ENCODE measurements around the gene MPV17. TPM values are rescaled to one million over a fixed set of nuclear protein-coding genes. Genes with fewer than 3 reads are reported as not detected.
"Not testable (repeated sequence)": the region's sequence is repeated elsewhere in the genome, so short reads cannot be mapped to it uniquely, and the experiment has no call there.

Gene MPV17
- total and polyA plus RNA-seq, 2 donors = 46.2 to 89.2 TPM

- H3K4me3 ChIP-seq (ENCODE audit: low read depth, low read length) = no peak overlapping the region
- no peak overlapping the region for H3K27ac ChIP-seq (ENCODE audit: low read depth)
- 90% methylated on average over 8 of the region's 8 CpGs for WGBS
- H3K4me1 ChIP-seq (ENCODE audit: insufficient read depth) = no peaks in the 10 kb centered on the region
- H3K36me3 ChIP-seq (ENCODE audit: insufficient read depth) = no peaks in the 10 kb centered on the region
- DNase-seq (ENCODE audit: extremely low spot score) = no peak
These were observed 8.8 kb downstream of the MPV17 start for GRCh38 chr2:27313882-27314645.

- no peak overlapping the region for H3K4me3 ChIP-seq (ENCODE audit: low read depth, low read length)
- 98% methylated on average over 3 of the region's 3 CpGs for WGBS
- no peak for DNase-seq (ENCODE audit: extremely low spot score)
- H3K36me3 ChIP-seq (ENCODE audit: insufficient read depth) = no peaks in the 10 kb centered on the region
- no peak overlapping the region for H3K27ac ChIP-seq (ENCODE audit: low read depth)
- peaks cover 3% of the 10 kb centered on the region for H3K4me1 ChIP-seq (ENCODE audit: insufficient read depth)
These were observed 10.7 kb downstream of the MPV17 start for GRCh38 chr2:27312152-27312551.

GRCh38 chr2:27309651-27310050 lies 13.2 kb downstream of the MPV17 start:
- Histone ChIP-seq H3K27ac (ENCODE audit: low read depth) (no peak overlapping the region), H3K4me1 (ENCODE audit: insufficient read depth) (peaks cover 3% of the 10 kb centered on the region), H3K4me3 (ENCODE audit: low read depth, low read length) (no peak overlapping the region), H3K36me3 (ENCODE audit: insufficient read depth) (no peaks in the 10 kb centered on the region)
- no peak for DNase-seq (ENCODE audit: extremely low spot score)
- WGBS = 94% methylated on average over 6 of the region's 6 CpGs

- WGBS = 24% methylated on average over 25 of the region's 25 CpGs
- Histone ChIP-seq H3K4me3 (ENCODE audit: low read depth, low read length) (no peak within 1 kb of the TSS), H3K36me3 (ENCODE audit: insufficient read depth) (no peaks in the 10 kb centered on the region), H3K27ac (ENCODE audit: low read depth) (no peak within 1 kb of the TSS), H3K4me1 (ENCODE audit: insufficient read depth) (peaks cover 3% of the 10 kb centered on the region)
- DNase-seq (ENCODE audit: extremely low spot score) = no peak
These were observed 14.5 kb downstream of the MPV17 start, which contains the start of gene UCN for GRCh38 chr2:27308359-27308881. TSS of gene UCN (minus strand) at chr2:27308445. CDS start at chr2:27307895, 550 bp downstream.

- Histone ChIP-seq H3K4me3 (ENCODE audit: low read depth, low read length) (no peak overlapping the region), H3K4me1 (ENCODE audit: insufficient read depth) (peaks cover 3% of the 10 kb centered on the region), H3K27ac (ENCODE audit: low read depth) (no peak overlapping the region), H3K36me3 (ENCODE audit: insufficient read depth) (no peaks in the 10 kb centered on the region)
- WGBS = 6% methylated on average over 75 of the region's 75 CpGs
- DNase-seq (ENCODE audit: extremely low spot score) = no peak
These were observed 15.1 kb downstream of the MPV17 start for GRCh38 chr2:27307545-27308358.

- no peak for DNase-seq (ENCODE audit: extremely low spot score)
- 12% methylated on average over 14 of the region's 14 CpGs for WGBS
- Histone ChIP-seq H3K36me3 (ENCODE audit: insufficient read depth) (no peaks in the 10 kb centered on the region), H3K27ac (ENCODE audit: low read depth) (no peak overlapping the region), H3K4me3 (ENCODE audit: low read depth, low read length) (no peak overlapping the region), H3K4me1 (ENCODE audit: insufficient read depth) (peaks cover 3% of the 10 kb centered on the region)
These were observed 15.7 kb downstream of the MPV17 start for GRCh38 chr2:27307287-27307544.

- no peak for DNase-seq (ENCODE audit: extremely low spot score)
- WGBS = 3% methylated on average over 51 of the region's 51 CpGs
- no peak overlapping the region for H3K27ac ChIP-seq (ENCODE audit: low read depth)
- H3K4me1 ChIP-seq (ENCODE audit: insufficient read depth) = peaks cover 3% of the 10 kb centered on the region
- H3K4me3 ChIP-seq (ENCODE audit: low read depth, low read length) = no peak overlapping the region
- H3K36me3 ChIP-seq (ENCODE audit: insufficient read depth) = no peaks in the 10 kb centered on the region
These were observed 16.2 kb downstream of the MPV17 start for GRCh38 chr2:27306573-27307286.

- Histone ChIP-seq H3K4me3 (ENCODE audit: low read depth, low read length) (no peak overlapping the region), H3K4me1 (ENCODE audit: insufficient read depth) (peaks cover 3% of the 10 kb centered on the region), H3K27ac (ENCODE audit: low read depth) (no peak overlapping the region), H3K36me3 (ENCODE audit: insufficient read depth) (no peaks in the 10 kb centered on the region)
- WGBS = 26% methylated on average over 26 of the region's 26 CpGs
- DNase-seq (ENCODE audit: extremely low spot score) = no peak
These were observed 16.8 kb downstream of the MPV17 start for GRCh38 chr2:27306136-27306535.

- WGBS = 91% methylated on average over 16 of the region's 16 CpGs
- Histone ChIP-seq H3K4me3 (ENCODE audit: low read depth, low read length) (no peak overlapping the region), H3K36me3 (ENCODE audit: insufficient read depth) (no peaks in the 10 kb centered on the region), H3K27ac (ENCODE audit: low read depth) (no peak overlapping the region), H3K4me1 (ENCODE audit: insufficient read depth) (peaks cover 3% of the 10 kb centered on the region)
- no peak for DNase-seq (ENCODE audit: extremely low spot score)
These were observed 17.4 kb downstream of the MPV17 start for GRCh38 chr2:27305516-27305915.

- Histone ChIP-seq H3K36me3 (ENCODE audit: insufficient read depth) (no peaks in the 10 kb centered on the region), H3K4me3 (ENCODE audit: low read depth, low read length) (no peak overlapping the region), H3K4me1 (ENCODE audit: insufficient read depth) (peaks cover 3% of the 10 kb centered on the region), H3K27ac (ENCODE audit: low read depth) (no peak overlapping the region)
- no peak for DNase-seq (ENCODE audit: extremely low spot score)
- WGBS = 86% methylated on average over 13 of the region's 13 CpGs
These were observed 18.2 kb downstream of the MPV17 start for GRCh38 chr2:27304488-27305240.

- DNase-seq (ENCODE audit: extremely low spot score) = no peak
- 23% methylated on average over 25 of the region's 25 CpGs for WGBS
- Histone ChIP-seq H3K4me3 (ENCODE audit: low read depth, low read length) (no peak overlapping the region), H3K27ac (ENCODE audit: low read depth) (no peak overlapping the region), H3K4me1 (ENCODE audit: insufficient read depth) (peaks cover 3% of the 10 kb centered on the region), H3K36me3 (ENCODE audit: insufficient read depth) (no peaks in the 10 kb centered on the region)
These were observed 19.5 kb downstream of the MPV17 start for GRCh38 chr2:27303093-27304025.

GRCh38 chr2:27300606-27301005 lies 22.3 kb downstream of the MPV17 start:
- H3K36me3 ChIP-seq (ENCODE audit: insufficient read depth); H3K4me1 ChIP-seq (ENCODE audit: insufficient read depth); H3K4me3 ChIP-seq (ENCODE audit: low read depth, low read length); DNase-seq (ENCODE audit: extremely low spot score); H3K27ac ChIP-seq (ENCODE audit: low read depth): not testable (repeated sequence)
- 85% methylated on average over 4 of the region's 4 CpGs for WGBS
